A549 (cell line): ENCODE data around the gene RCAN3.

Experiments used
- BHLHE40 ChIP-seq: IDR thresholded peaks from 2 replicates; pipeline ENCODE4 v1.6.1; 2012; ENCODE audit warnings: low read depth, low read length, inconsistent platforms
- CHD2 ChIP-seq: fragments of 150-350 bp; IDR thresholded peaks from 2 replicates; pipeline ENCODE4 v1.6.1; 2014; ENCODE audit warnings: low read length; ENCODE audit not compliant: partially characterized antibody
- CHD4 ChIP-seq: fragments of 200-600 bp; sonication (generic); IDR thresholded peaks from 2 replicates; pipeline ENCODE4 v1.6.1; 2016; ENCODE audit warnings: antibody characterized with exemption, mild to moderate bottlenecking, borderline replicate concordance
- CTCF ChIP-seq: fragments of >200 bp; sonication (Bioruptor Twin); formaldehyde crosslinking; IDR thresholded peaks from 3 replicates; pipeline ENCODE4 v1.5.1; 2016
- EP300 ChIP-seq, 2 experiments: fragments of >200 bp; sonication (Bioruptor Twin); formaldehyde crosslinking; IDR thresholded peaks; 2 replicates in 1 of 2; 3 replicates in 1 of 2; pipeline ENCODE4 v1.6.1; 2016 to 2017
- JUNB ChIP-seq: fragments of >200 bp; sonication (Bioruptor Twin); formaldehyde crosslinking; IDR thresholded peaks from 2 replicates; pipeline ENCODE4 v1.6.1; 2016
- NR3C1 ChIP-seq: fragments of >200 bp; sonication (Bioruptor Twin); formaldehyde crosslinking; IDR thresholded peaks from 3 replicates; pipeline ENCODE4 v1.6.1; 2017
- POLR2A ChIP-seq: IDR thresholded peaks from 2 replicates; pipeline ENCODE4 v1.6.1; 2012; ENCODE audit warnings: mild to moderate bottlenecking, low read length
- REST ChIP-seq: fragments of 200-600 bp; sonication (generic); IDR thresholded peaks from 2 replicates; pipeline ENCODE4 v1.6.1; 2016; ENCODE audit warnings: antibody characterized with exemption, mild to moderate bottlenecking, moderate library complexity
- RFX5 ChIP-seq: fragments of 450-650 bp; IDR thresholded peaks from 2 replicates; pipeline ENCODE4 v1.7.1; 2014; ENCODE audit warnings: antibody characterized with exemption, mild to moderate bottlenecking, moderate library complexity
- RNF2 ChIP-seq: fragments of 200-600 bp; sonication (generic); IDR thresholded peaks from 2 replicates; pipeline ENCODE4 v1.6.1; 2016; ENCODE audit warnings: low read depth, mild to moderate bottlenecking, antibody characterized with exemption, moderate library complexity, borderline replicate concordance
- TF ChIP-seq, protein P1 (sequence below): fragments of 150-350 bp; IDR thresholded peaks from 2 replicates; pipeline ENCODE4 v1.6.1; 2014; ENCODE audit warnings: low read depth, mild to moderate bottlenecking, low read length
- TF ChIP-seq, protein P2 (sequence below): IDR thresholded peaks from 2 replicates; pipeline ENCODE4 v1.6.1; 2012

- TF ChIP-seq CTCF = no peak
- TF ChIP-seq, protein P1, sequence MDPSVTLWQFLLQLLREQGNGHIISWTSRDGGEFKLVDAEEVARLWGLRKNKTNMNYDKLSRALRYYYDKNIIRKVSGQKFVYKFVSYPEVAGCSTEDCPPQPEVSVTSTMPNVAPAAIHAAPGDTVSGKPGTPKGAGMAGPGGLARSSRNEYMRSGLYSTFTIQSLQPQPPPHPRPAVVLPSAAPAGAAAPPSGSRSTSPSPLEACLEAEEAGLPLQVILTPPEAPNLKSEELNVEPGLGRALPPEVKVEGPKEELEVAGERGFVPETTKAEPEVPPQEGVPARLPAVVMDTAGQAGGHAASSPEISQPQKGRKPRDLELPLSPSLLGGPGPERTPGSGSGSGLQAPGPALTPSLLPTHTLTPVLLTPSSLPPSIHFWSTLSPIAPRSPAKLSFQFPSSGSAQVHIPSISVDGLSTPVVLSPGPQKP = no peak
- TF ChIP-seq EP300 (IDR thresholded peaks at IDR 0.05) = no peak
- TF ChIP-seq RFX5 = no peak
- TF ChIP-seq CHD2 = no peak
- TF ChIP-seq POLR2A = no peak
- TF ChIP-seq NR3C1 = no peak
- no peak for TF ChIP-seq RNF2
- TF ChIP-seq, protein P2, sequence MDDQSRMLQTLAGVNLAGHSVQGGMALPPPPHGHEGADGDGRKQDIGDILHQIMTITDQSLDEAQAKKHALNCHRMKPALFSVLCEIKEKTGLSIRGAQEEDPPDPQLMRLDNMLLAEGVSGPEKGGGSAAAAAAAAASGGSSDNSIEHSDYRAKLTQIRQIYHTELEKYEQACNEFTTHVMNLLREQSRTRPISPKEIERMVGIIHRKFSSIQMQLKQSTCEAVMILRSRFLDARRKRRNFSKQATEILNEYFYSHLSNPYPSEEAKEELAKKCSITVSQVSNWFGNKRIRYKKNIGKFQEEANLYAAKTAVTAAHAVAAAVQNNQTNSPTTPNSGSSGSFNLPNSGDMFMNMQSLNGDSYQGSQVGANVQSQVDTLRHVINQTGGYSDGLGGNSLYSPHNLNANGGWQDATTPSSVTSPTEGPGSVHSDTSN = no peak
- no peak for TF ChIP-seq REST
- TF ChIP-seq BHLHE40 = no peak
- no peak for TF ChIP-seq JUNB
- no peak for TF ChIP-seq CHD4
Measured at GRCh38 chr1:24481843-24482610, 20.6 kb upstream of the RCAN3 start.
